ENCODE data around the gene VAMP5. TPM values are rescaled to one million over a fixed set of nuclear protein-coding genes. Genes with fewer than 3 reads are reported as not detected.
A peak's percentile ranks its signal among the peaks of the same experiment; 100 is the strongest.

The VAMP5 gene
- total and polyA plus RNA-seq, 2 experiments from 2014 or later, result 0.87 to 7.8 TPM

GRCh38 chr2:85613717-85614515 lies 29.7 kb downstream of the VAMP5 start:
- peaks cover 42% of the 10 kb centered on the region for H3K79me2 ChIP-seq (replicated peaks; ENCODE audit: insufficient read depth)

More at GRCh38 chr2:85613717-85614515, 29.7 kb downstream of the VAMP5 start:
- TF ChIP-seq ZNF114 (CRISPR knock-in tag; IDR thresholded peaks at IDR 0.05) (no peak), ZNF331 (CRISPR knock-in tag; IDR thresholded peaks at IDR 0.05; ENCODE audit: low read depth) (no peak), STAT1 (IDR thresholded peaks at IDR 0.05; ENCODE audit: unreplicated experiment) (no peak), JUNB (IDR thresholded peaks at IDR 0.05; ENCODE audit: unreplicated experiment) (no peak), ZNF462 (CRISPR knock-in tag; IDR thresholded peaks at IDR 0.05) (no peak), CTCF (conservative IDR thresholded peaks at IDR 0.05; ENCODE audit: low read depth in 2 of 2) (no peak)
- H3F3A ChIP-seq (replicated peaks; ENCODE audit: low read depth), result peaks cover 12% of the 10 kb centered on the region; the same call in 1 of the 2 replicates
- no peak overlapping the region for H2AFZ ChIP-seq
- no peak overlapping the region for H3K27ac Mint-ChIP-seq
- no peak overlapping the region for H3K4me3 ChIP-seq
- 0 out of 2 replicates have a peak, but pooled peaks cover 3% of the 10 kb centered on the region for H3K36me3 ChIP-seq (ENCODE audit: insufficient read depth)
- peaks cover 5% of the 10 kb centered on the region for H3K27me3 Mint-ChIP-seq (ENCODE audit: insufficient read depth, low read depth, poor library complexity)
- peaks cover 7% of the 10 kb centered on the region for H3K4me1 Mint-ChIP-seq
- ATAC-seq, result no peak
- H3K4me1 ChIP-seq (ENCODE audit: insufficient read depth), result peaks cover 14% of the 10 kb centered on the region
- no peaks in the 10 kb centered on the region for H3K9me2 ChIP-seq (ENCODE audit: insufficient read depth)
- 0 out of 3 replicates have a peak overlapping the region, but pooled peaks have one; percentile 19 for H3K4me3 Mint-ChIP-seq
- H3K36me3 Mint-ChIP-seq (ENCODE audit: low read depth), result peaks cover 24% of the 10 kb centered on the region
- H3K27me3 ChIP-seq (ENCODE audit: insufficient read depth), result no peaks in the 10 kb centered on the region
- H4K20me1 ChIP-seq (replicated peaks; ENCODE audit: insufficient read depth), result peaks cover 19% of the 10 kb centered on the region
- no peak overlapping the region for H3K27ac ChIP-seq (ENCODE audit: low read depth)
- no peak for DNase-seq (ENCODE audit: low spot score)
- no peaks in the 10 kb centered on the region for H3K9me3 Mint-ChIP-seq
- H3K4me2 ChIP-seq, result no peak overlapping the region

Measured in GM23338 (cell line).